K562 (cell line): ENCODE measurements around the gene ZNF787. TPM values are rescaled to one million over a fixed set of nuclear protein-coding genes. Genes with fewer than 3 reads are reported as not detected.

ENCODE experiments used
- CEBPG ChIP-seq, 3 experiments: fragments of 200-800 bp in 1 of 3; sonication (Bioruptor generic) in 1 of 3; sonication (generic) in 1 of 3; formaldehyde crosslinking in 1 of 3; IDR thresholded peaks in 2 of 3; conservative IDR thresholded peaks in 1 of 3; 2 replicates each; pipeline versions ENCODE4 v1.6.1 to v1.8.0; 2016 to 2022; ENCODE audit warnings: missing compliant biosample characterization in 2 of 3, missing genetic modification characterization in 2 of 3, mild to moderate bottlenecking in 1 of 3, missing genetic modification reagents in 1 of 3
- CREBBP ChIP-seq: IDR thresholded peaks from one replicate; pipeline ENCODE4 v1.6.1; 2012; ENCODE audit warnings: low read depth, mild to moderate bottlenecking, control low read depth, inconsistent platforms, low read length
- EP400 ChIP-seq: fragments of 450-650 bp; IDR thresholded peaks from 2 replicates; pipeline ENCODE4 v1.6.1; 2017; ENCODE audit warnings: antibody characterized with exemption, mild to moderate bottlenecking, moderate library complexity
- ETS2 ChIP-seq: IDR thresholded peaks from 2 replicates; pipeline ENCODE4 v1.6.1; 2016; ENCODE audit warnings: borderline replicate concordance, missing genetic modification characterization, mild to moderate bottlenecking, moderate library complexity, missing compliant biosample characterization; ENCODE audit not compliant: poor library complexity, severe bottlenecking
- FOXA3 ChIP-seq, 2 experiments: fragments of 450-650 bp in 1 of 2; sonication (generic) in 1 of 2; formaldehyde crosslinking; IDR thresholded peaks in 1 of 2; conservative IDR thresholded peaks in 1 of 2; 2 replicates each; pipeline versions ENCODE4 v1.4.0 to v1.8.0; 2020 to 2022; ENCODE audit warnings: mild to moderate bottlenecking in 2 of 2, missing genetic modification reagents in 1 of 2
- LCOR ChIP-seq: sonication (generic); formaldehyde crosslinking; IDR thresholded peaks from 2 replicates; pipeline ENCODE4 v1.8.0; 2022; ENCODE audit warnings: mild to moderate bottlenecking, missing genetic modification reagents
- MXD1 ChIP-seq: fragments of 250-450 bp; sonication (Bioruptor Pico); IDR thresholded peaks from 2 replicates; pipeline ENCODE4 v1.8.0; 2021; ENCODE audit warnings: borderline replicate concordance, mild to moderate bottlenecking, moderate library complexity; ENCODE audit not compliant: poor library complexity, severe bottlenecking
- NFYB ChIP-seq: IDR thresholded peaks from 2 replicates; pipeline ENCODE4 v1.6.1; 2011; ENCODE audit warnings: mild to moderate bottlenecking, moderate library complexity; ENCODE audit not compliant: insufficient read length; ENCODE audit errors: extremely low read depth
- ZBTB2 ChIP-seq: fragments of 450-650 bp; IDR thresholded peaks from 2 replicates; pipeline ENCODE4 v1.6.1; 2016; ENCODE audit warnings: antibody characterized with exemption
- ZNF146 ChIP-seq: IDR thresholded peaks from one replicate; pipeline ENCODE4 v1.6.1; 2018; ENCODE audit warnings: missing compliant biosample characterization; ENCODE audit not compliant: unreplicated experiment
- ZNF707 ChIP-seq: fragments of 250-450 bp; sonication (Bioruptor Pico); conservative IDR thresholded peaks from 2 replicates; pipeline ENCODE4 v1.8.0; 2022; ENCODE audit warnings: inconsistent platforms, mild to moderate bottlenecking, moderate library complexity
- polyA plus RNA-seq, 8 experiments: library from polyadenylated mRNA; depleted of rRNA in 4 of 8; stranded (reverse) in 5 of 8; unstranded in 3 of 8; fragments of >200 nt; fragmentation: Nextera tagmentation in 2 of 8; fragmentation: Illumina TruSeq in 1 of 8; extraction: Ambion mirVana in 2 of 8; extraction: Trizol in 1 of 8; gene quantifications; 2 replicates each; pipeline versions ENCODE4 v1.2.1 to v1.2.3, GENCODE V29; 2011 to 2014; ENCODE audit warnings: inconsistent platforms in 1 of 8, missing spikeins in 1 of 8
- total RNA-seq, 7 experiments: library from RNA; depleted of rRNA in 6 of 7; stranded (reverse); fragments of >200 nt in 6 of 7; fragmentation: Illumina TruSeq in 2 of 7; extraction: Trizol in 2 of 7; gene quantifications; 2 replicates each; pipeline versions ENCODE4 v1.2.1 to v1.2.3, GENCODE V29; 2011 to 2021; ENCODE audit warnings: low replicate concordance in 1 of 7

The ZNF787 gene
- total and polyA plus RNA-seq, 9 of the 15 experiments (the other 6 are each of a cell fraction or from before 2014, with no cell fraction given) = 0.45 to 77.6 (median 7.3) TPM

GRCh38 chr19:56170261-56170660, 49.2 kb upstream of the ZNF787 start (continued):
- TF ChIP-seq FOXA3 (CRISPR knock-in tag; conservative IDR thresholded peaks at IDR 0.05 in 1 of 2, IDR thresholded peaks at IDR 0.05 in 1 of 2) = no peak
- no peak for TF ChIP-seq ETS2 (tag)
- TF ChIP-seq EP400 = no peak
- TF ChIP-seq LCOR (CRISPR knock-in tag) = no peak
- no peak for TF ChIP-seq ZNF707 (CRISPR knock-in tag)
- TF ChIP-seq MXD1 = no peak
- no peak for TF ChIP-seq CREBBP
- no peak for TF ChIP-seq NFYB
- no peak for TF ChIP-seq ZBTB2
- no peak for TF ChIP-seq CEBPG (CRISPR knock-in tag; IDR thresholded peaks at IDR 0.05)
- no peak for TF ChIP-seq CEBPG (tag; conservative IDR thresholded peaks at IDR 0.05 in 1 of 2, IDR thresholded peaks at IDR 0.05 in 1 of 2)
- TF ChIP-seq ZNF146 = no peak
